H1 (cell line): ENCODE measurements around the gene IQCN. TPM values are rescaled to one million over a fixed set of nuclear protein-coding genes. Genes with fewer than 3 reads are reported as not detected.
A peak's percentile ranks its signal among the peaks of the same experiment; 100 is the strongest.

ENCODE experiments used
- CTCF ChIA-PET: fragments of 300-600 bp; sonication (Branson Sonifier 250); formaldehyde crosslinking; loops from one replicate; lab custom pipeline; 2021; ENCODE audit not compliant: partially characterized antibody; lab: Charles Lee
- POLR2A ChIA-PET: fragments of 300-600 bp; sonication (Branson Sonifier 250); formaldehyde crosslinking; loops from one replicate; lab custom pipeline; 2021; ENCODE audit warnings: inconsistent platforms; ENCODE audit not compliant: partially characterized antibody; lab: Charles Lee
- DNase-seq, 2 experiments: peaks; one replicate each; pipeline versions ENCODE4 v3.0.0 to v3.0.0-alpha.2; 2010 to 2022; ENCODE audit warnings: low spot score in 2 of 2, low read depth in 1 of 2, mixed read lengths in 1 of 2
- FAIRE-seq: peaks from 2 replicates; lab custom pipeline; 2011; peaks lifted over from hg19 to GRCh38; lab: Jason Lieb, UNC
- H2AFZ ChIP-seq: 2 replicates; pipeline ENCODE4 v1.8.1; 2012; ENCODE audit warnings: low read length, inconsistent platforms
- H2AK5ac ChIP-seq: 2 replicates; pipeline ENCODE4 v1.6.1; 2013; ENCODE audit warnings: low read depth, low read length
- H2BK120ac ChIP-seq: replicated peaks from 2 replicates; pipeline ENCODE3; 2013; ENCODE audit warnings: low read depth, low read length, inconsistent platforms
- H2BK12ac ChIP-seq: 2 replicates; pipeline ENCODE4 v1.6.1; 2013; ENCODE audit warnings: low read depth, low read length
- H2BK15ac ChIP-seq: 2 replicates; pipeline ENCODE4 v1.6.1; 2013; ENCODE audit warnings: low read length
- H2BK20ac ChIP-seq: 2 replicates; pipeline ENCODE4 v1.6.1; 2013; ENCODE audit warnings: low read length
- H2BK5ac ChIP-seq: 2 replicates; pipeline ENCODE4 v1.6.1; 2013; ENCODE audit warnings: low read depth, low read length
- H3K14ac ChIP-seq: 2 replicates; pipeline ENCODE4 v1.6.1; 2013; ENCODE audit warnings: inconsistent platforms; ENCODE audit not compliant: insufficient read length
- H3K18ac ChIP-seq: 2 replicates; pipeline ENCODE4 v1.6.1; 2013; ENCODE audit warnings: low read length; ENCODE audit errors: extremely low read depth
- H3K23ac ChIP-seq: 2 replicates; pipeline ENCODE4 v1.6.1; 2013; ENCODE audit warnings: inconsistent platforms; ENCODE audit not compliant: insufficient read length
- H3K23me2 ChIP-seq: 2 replicates; pipeline ENCODE4 v1.6.1; 2013; ENCODE audit warnings: low read depth, low read length
- H3K27ac ChIP-seq: 2 replicates; pipeline ENCODE4 v1.6.1; 2011; ENCODE audit warnings: low read depth, low read length, inconsistent platforms
- H3K27me3 ChIP-seq, 4 experiments: replicated peaks in 1 of 4; 1 replicate in 1 of 4; 2 replicates in 3 of 4; pipeline versions ENCODE4 v1.6.1 to v1.8.1; 2011 to 2013; ENCODE audit warnings: low read length in 3 of 4, mild to moderate bottlenecking in 3 of 4, inconsistent platforms in 2 of 4, mixed read lengths in 2 of 4, moderate library complexity in 1 of 4; ENCODE audit not compliant: control insufficient read depth in 3 of 4, insufficient read depth in 3 of 4; ENCODE audit errors: extremely low read depth in 1 of 4
- H3K36me3 ChIP-seq, 4 experiments: 2 replicates each; pipeline versions ENCODE4 v1.6.1 to v1.8.1; 2011 to 2013; ENCODE audit warnings: mild to moderate bottlenecking in 4 of 4, low read length in 3 of 4, moderate library complexity in 2 of 4, control low read depth in 1 of 4, inconsistent platforms in 1 of 4; ENCODE audit not compliant: insufficient read depth in 4 of 4, control insufficient read depth in 2 of 4
- H3K4ac ChIP-seq: replicated peaks from 2 replicates; pipeline ENCODE3; 2013; ENCODE audit warnings: low read length, low read depth, mixed read lengths, inconsistent platforms; ENCODE audit not compliant: insufficient read length
- H3K4me1 ChIP-seq, 4 experiments: replicated peaks in 1 of 4; 1 replicate in 1 of 4; 2 replicates in 3 of 4; pipeline versions ENCODE4 v1.6.1 to v1.8.1; 2011 to 2013; ENCODE audit warnings: low read length in 3 of 4, inconsistent platforms in 2 of 4, mixed read lengths in 1 of 4; ENCODE audit not compliant: insufficient read depth in 4 of 4, control insufficient read depth in 3 of 4
- H3K4me2 ChIP-seq, 2 experiments: 2 replicates each; pipeline versions ENCODE4 v1.6.1 to v1.8.1; 2011 to 2013; ENCODE audit warnings: low read depth in 2 of 2, low read length in 2 of 2, control low read depth in 1 of 2, inconsistent platforms in 1 of 2, mild to moderate bottlenecking in 1 of 2; ENCODE audit not compliant: insufficient read depth in 1 of 2
- H3K4me3 ChIP-seq, 4 experiments: fragments of 200-600, 300-600 bp in 1 of 4; sonication (generic), shearing (Covaris generic), sonication (Bioruptor Twin) in 1 of 4; 2 replicates each; pipeline versions ENCODE4 v1.5.1 to v1.8.1; 2011 to 2016; ENCODE audit warnings: low read length in 4 of 4, low read depth in 3 of 4, control low read depth in 2 of 4, inconsistent platforms in 2 of 4, mild to moderate bottlenecking in 2 of 4, mixed read lengths in 1 of 4, moderate library complexity in 1 of 4; ENCODE audit not compliant: insufficient read depth in 2 of 4; ENCODE audit errors: extremely low read depth in 1 of 4
- H3K56ac ChIP-seq: replicated peaks from 2 replicates; pipeline ENCODE3; 2013; ENCODE audit warnings: low read depth, mild to moderate bottlenecking, mixed read lengths, low read length, inconsistent platforms; ENCODE audit not compliant: insufficient read length
- H3K79me1 ChIP-seq: 2 replicates; pipeline ENCODE4 v1.6.1; 2013; ENCODE audit warnings: low read depth, low read length, control low read depth
- H3K79me2 ChIP-seq, 2 experiments: 2 replicates each; pipeline versions ENCODE4 v1.6.1 to v1.8.1; 2012 to 2013; ENCODE audit warnings: low read length in 2 of 2, mild to moderate bottlenecking in 2 of 2, inconsistent platforms in 1 of 2; ENCODE audit not compliant: insufficient read depth in 2 of 2, control insufficient read depth in 1 of 2
- H3K9ac ChIP-seq, 4 experiments: replicated peaks in 1 of 4; 1 replicate in 1 of 4; 2 replicates in 3 of 4; pipeline versions ENCODE4 v1.6.1 to v1.8.1; 2011 to 2013; ENCODE audit warnings: low read depth in 3 of 4, low read length in 3 of 4, control low read depth in 2 of 4, mild to moderate bottlenecking in 2 of 4, moderate library complexity in 2 of 4, inconsistent platforms in 1 of 4; ENCODE audit errors: extremely low read depth in 1 of 4
- H3K9me3 ChIP-seq, 2 experiments: 2 replicates each; pipeline versions ENCODE4 v1.6.1 to v1.8.1; 2012 to 2013; ENCODE audit warnings: mild to moderate bottlenecking in 2 of 2, moderate library complexity in 2 of 2, control low read depth in 1 of 2, inconsistent platforms in 1 of 2, low read depth in 1 of 2, low read length in 1 of 2, mixed read lengths in 1 of 2; ENCODE audit not compliant: insufficient read depth in 2 of 2
- H4K20me1 ChIP-seq, 2 experiments: replicated peaks in 1 of 2; 2 replicates each; pipeline versions ENCODE3 to v1.8.1; 2011 to 2013; ENCODE audit warnings: inconsistent platforms in 2 of 2, low read length in 2 of 2, mild to moderate bottlenecking in 1 of 2; ENCODE audit not compliant: insufficient read depth in 2 of 2, control insufficient read depth in 1 of 2
- H4K5ac ChIP-seq: 2 replicates; pipeline ENCODE4 v1.6.1; 2013; ENCODE audit warnings: low read length, low read depth, mixed read lengths, inconsistent platforms; ENCODE audit not compliant: insufficient read length
- H4K8ac ChIP-seq: 2 replicates; pipeline ENCODE4 v1.8.0; 2013; ENCODE audit warnings: mild to moderate bottlenecking, moderate library complexity, low read length, inconsistent platforms; ENCODE audit not compliant: insufficient read depth; ENCODE audit errors: extremely low read depth
- H4K91ac ChIP-seq: replicated peaks from 2 replicates; pipeline ENCODE3; 2013; ENCODE audit warnings: low read length, mixed read lengths, inconsistent platforms; ENCODE audit not compliant: insufficient read length
- ATF3 ChIP-seq: IDR thresholded peaks from 2 replicates; pipeline ENCODE4 v1.6.1; 2011; ENCODE audit warnings: low read depth, mild to moderate bottlenecking, low read length; ENCODE audit not compliant: insufficient read depth
- BCL11A ChIP-seq, 2 experiments: IDR thresholded peaks; one replicate each; pipeline ENCODE4 v1.6.1; 2011; ENCODE audit warnings: low read depth in 2 of 2, low read length in 2 of 2, mild to moderate bottlenecking in 2 of 2
- CBX5 ChIP-seq: fragments of 300-800, 300-1000 bp; sonication (generic); IDR thresholded peaks from 2 replicates; pipeline ENCODE4 v1.7.1; 2016; ENCODE audit warnings: antibody characterized with exemption, low read length, low read depth
- CBX8 ChIP-seq: fragments of 300-800, 300-1000 bp; sonication (generic); IDR thresholded peaks from 2 replicates; pipeline ENCODE4 v1.7.1; 2016; ENCODE audit warnings: low read depth, low read length, borderline replicate concordance
- CHD2 ChIP-seq: IDR thresholded peaks from 2 replicates; pipeline ENCODE4 v1.6.1; 2012; ENCODE audit warnings: low read length, improper control_type of control experiment
- CREB1 ChIP-seq: IDR thresholded peaks from 2 replicates; pipeline ENCODE4 v1.6.1; 2012; ENCODE audit warnings: inconsistent platforms
- HDAC6 ChIP-seq: IDR thresholded peaks from one replicate; pipeline ENCODE4 v1.7.1; 2012; ENCODE audit warnings: low read depth, mild to moderate bottlenecking, inconsistent platforms, low read length, moderate library complexity
- KDM1A ChIP-seq: fragments of 200-600, 300-600 bp; sonication (generic); IDR thresholded peaks from 2 replicates; pipeline ENCODE4 v1.7.1; 2016; ENCODE audit warnings: mild to moderate bottlenecking, low read length, borderline replicate concordance
- KDM5A ChIP-seq: fragments of 200-600 bp; IDR thresholded peaks from 2 replicates; pipeline ENCODE4 v1.7.1; 2012; ENCODE audit warnings: mild to moderate bottlenecking, low read length, inconsistent platforms, mixed read lengths
- MAX ChIP-seq: IDR thresholded peaks from 2 replicates; pipeline ENCODE4 v1.6.1; 2012; ENCODE audit warnings: inconsistent platforms
- RFX5 ChIP-seq: IDR thresholded peaks from 2 replicates; pipeline ENCODE4 v1.6.1; 2011; ENCODE audit warnings: low read depth, low read length, improper control_type of control experiment, borderline replicate concordance
- SIN3A ChIP-seq, 2 experiments: IDR thresholded peaks in 1 of 2; conservative IDR thresholded peaks in 1 of 2; 2 replicates each; pipeline ENCODE4 v1.6.1; 2011 to 2012; ENCODE audit warnings: low read length in 2 of 2, improper control_type of control experiment in 1 of 2, low read depth in 1 of 2, mild to moderate bottlenecking in 1 of 2
- SIRT6 ChIP-seq: IDR thresholded peaks from one replicate; pipeline ENCODE4 v1.7.1; 2012; ENCODE audit warnings: low read length, inconsistent platforms
- TEAD4 ChIP-seq: IDR thresholded peaks from 2 replicates; pipeline ENCODE4 v1.6.1; 2012; ENCODE audit warnings: low read depth, low read length, inconsistent platforms, mixed read lengths
- WGBS, 2 experiments: shearing (Covaris generic) in 1 of 2; methylation state at CpG; one replicate each; pipeline versions ENCODE4 v1.1.6 to v1.1.7; 2013 to 2015; ENCODE audit warnings: low lambda C conversion rate in 2 of 2, mixed read lengths in 2 of 2, inconsistent platforms in 1 of 2, low coverage in 1 of 2, missing lambda C conversion rate in 1 of 2; ENCODE audit not compliant: insufficient replicate concordance in 2 of 2, insufficient coverage in 1 of 2, insufficient read length in 1 of 2; ENCODE audit errors: extremely low coverage in 1 of 2, missing lambda C conversion rate in 1 of 2; 5-methylcytosine and 5-hydroxymethylcytosine counted together
- polyA plus RNA-seq, 7 experiments: library from polyadenylated mRNA; depleted of rRNA in 3 of 7; stranded (reverse) in 5 of 7; unstranded in 2 of 7; fragments of >200 nt in 5 of 7; fragments of 200-250 nt in 2 of 7; gene quantifications; 1 replicate in 5 of 7; 2 replicates in 1 of 7; 4 replicates in 1 of 7; pipeline versions ENCODE4 v1.2.1 to v1.2.3, GENCODE V29; 2011 to 2013; ENCODE audit warnings: missing spikeins in 2 of 7, mixed read lengths in 2 of 7
- total RNA-seq: library from RNA; stranded (reverse); fragmentation: NEBNext Ultra II Directional; extraction: Animal tissue kit (Norgen Biotek cat#: 25700); gene quantifications from 2 replicates; pipeline ENCODE4 v1.2.1, GENCODE V29; 2021

The IQCN gene
- total and polyA plus RNA-seq, 2 of the 8 experiments (the other 6 are each of a cell fraction or from before 2014, with no cell fraction given) = 0.36 to 1.0 TPM

- H2BK12ac ChIP-seq = 0 out of 2 replicates have a peak overlapping the region, but pooled peaks have one; percentile 27
- H2BK15ac ChIP-seq = peak overlapping the region; percentile 97; the same call in 1 of the 2 replicates
- ChIA-PET POLR2A (interaction anchor here (0.7 to 10.4 kb wide), 11 partner anchors 12 to 115 kb away, joined by 3 to 141 read pairs (median 4); partner anchors contain the start of genes JUND, LSM4 and SSBP4), CTCF (interaction anchor here (1.1 to 5.3 kb wide), 4 partner anchors 17 to 62 kb away, joined by 3 to 48 read pairs (median 17); partner anchors contain the start of genes JUND and LSM4)
- H3K23me2 ChIP-seq = peaks cover 5% of the 10 kb centered on the region; the same call in 1 of the 2 replicates
- H2AFZ ChIP-seq = no peak overlapping the region
- H3K79me1 ChIP-seq = no peaks in the 10 kb centered on the region; the same call in 1 of the 2 replicates
- no peak overlapping the region for H4K8ac ChIP-seq
- no peaks in the 10 kb centered on the region for H4K20me1 ChIP-seq
- H2AK5ac ChIP-seq = no peak overlapping the region
- peak overlapping the region; percentile 60 for H3K18ac ChIP-seq
- H3K27ac ChIP-seq = no peak overlapping the region
- no peak overlapping the region for H3K56ac ChIP-seq
- FAIRE-seq = no peak
- no peak overlapping the region for H3K14ac ChIP-seq
- WGBS, 2 experiments = 11% methylated on average over 2 of the region's 2 CpGs; no CpG with 5 or more reads in 1 of the 2 experiments
- peak overlapping the region; percentile 99 for H3K4ac ChIP-seq
- H4K91ac ChIP-seq = peak overlapping the region; percentile 97
- no peak overlapping the region for H3K23ac ChIP-seq
- H3K4me3 ChIP-seq = peak overlapping the region in 1 of 4 experiments; percentile 49; a peak in 2 of 8 replicates
- no peak overlapping the region for H2BK120ac ChIP-seq
- no peak for DNase-seq
- H3K79me2 ChIP-seq = no peaks in the 10 kb centered on the region
- H3K9ac ChIP-seq = no peak overlapping the region
- H2BK20ac ChIP-seq = peak overlapping the region; percentile 61; the same call in 1 of the 2 replicates
- peak overlapping the region; percentile 33 to 63 for H3K4me2 ChIP-seq
- H3K9me3 ChIP-seq = no peaks in the 10 kb centered on the region
- H3K27me3 ChIP-seq = no peaks in the 10 kb centered on the region
- peak overlapping the region; percentile 36; the same call in 1 of the 2 replicates for H2BK5ac ChIP-seq
- H3K36me3 ChIP-seq = peaks cover 3 to 28% (median 12%) of the 10 kb centered on the region in 4 experiments
- H4K5ac ChIP-seq = peak overlapping the region; percentile 80
- H3K4me1 ChIP-seq = peaks cover 0 to 25% (median 10%) of the 10 kb centered on the region in 4 experiments; a peak in 6 of 7 replicates
- TF ChIP-seq CBX5 = no peak
- no peak for TF ChIP-seq BCL11A (IDR thresholded peaks at IDR 0.05; ENCODE audit: low read depth in 2 of 2, low read length in 2 of 2)
- no peak for TF ChIP-seq CHD2
- no peak for TF ChIP-seq CBX8
- no peak for TF ChIP-seq SIN3A (conservative IDR thresholded peaks at IDR 0.05 in 1 of 2, IDR thresholded peaks at IDR 0.05 in 1 of 2; ENCODE audit: low read depth in 1 of 2, low read length in 2 of 2)
- no peak for TF ChIP-seq CREB1
- no peak for TF ChIP-seq MAX
- no peak for TF ChIP-seq RFX5
- peak; percentile 89; the same call in 1 of the 2 replicates for TF ChIP-seq KDM1A
- no peak for TF ChIP-seq HDAC6
- no peak for TF ChIP-seq SIRT6
- TF ChIP-seq TEAD4 = no peak
- no peak for TF ChIP-seq ATF3
- no peak for TF ChIP-seq KDM5A
Measured at GRCh38 chr19:18304208-18304457, 29.9 kb upstream of the IQCN start.
